CD4-positive, CD25-positive, alpha-beta regulatory T cell (primary cell): ENCODE data around the gene ZNF746. TPM values are rescaled to one million over a fixed set of nuclear protein-coding genes. Genes with fewer than 3 reads are reported as not detected.
A peak's percentile ranks its signal among the peaks of the same experiment; 100 is the strongest.

Experiments used
- ATAC-seq, 2 donors: fragments of 150-1000 bp; cut with Tn5 transposase; one replicate each; pipeline ENCODE4 v1.10.0; 2021; ENCODE audit warnings: low read depth in 2 of 2, moderate number of reproducible peaks in 2 of 2, moderate library complexity in 1 of 2
- DNase-seq, 3 donors: peaks; one replicate each; pipeline versions ENCODE4 v3.0.0 to v3.0.0-alpha.2; 2012 to 2022; ENCODE audit warnings: mixed read lengths in 1 of 3
- H3K27ac ChIP-seq: one replicate; pipeline ENCODE4 v1.7.0; 2013; ENCODE audit warnings: mild to moderate bottlenecking, low read length; ENCODE audit not compliant: insufficient read depth, poor library complexity, severe bottlenecking
- H3K27me3 ChIP-seq: one replicate; pipeline ENCODE4 v1.7.0; 2013; ENCODE audit warnings: low read length; ENCODE audit not compliant: control insufficient read depth, insufficient read depth
- H3K36me3 ChIP-seq: one replicate; pipeline ENCODE4 v1.7.0; 2013; ENCODE audit warnings: mild to moderate bottlenecking, low read length, moderate library complexity; ENCODE audit not compliant: control insufficient read depth, insufficient read depth
- H3K4me1 ChIP-seq: 2 replicates; pipeline ENCODE4 v1.7.0; 2013; ENCODE audit warnings: mild to moderate bottlenecking, low read length; ENCODE audit not compliant: insufficient read depth, control insufficient read depth, poor library complexity, severe bottlenecking
- H3K4me3 ChIP-seq: one replicate; pipeline ENCODE4 v1.7.0; 2013; ENCODE audit warnings: low read depth, mild to moderate bottlenecking, low read length, moderate library complexity
- H3K9me3 ChIP-seq, 2 experiments: 1 replicate in 1 of 2; 2 replicates in 1 of 2; pipeline ENCODE4 v1.7.0; 2013; ENCODE audit warnings: low read length in 2 of 2, mild to moderate bottlenecking in 1 of 2, moderate library complexity in 1 of 2; ENCODE audit not compliant: control insufficient read depth in 2 of 2
- H3K27ac Mint-ChIP-seq, 3 donors: one replicate each; pipeline ENCODE4 v1.8.0; 2020 to 2022; ENCODE audit warnings: mild to moderate bottlenecking in 3 of 3, mixed read lengths in 3 of 3, moderate library complexity in 2 of 3
- H3K27me3 Mint-ChIP-seq: one replicate; pipeline ENCODE4 v1.8.0; 2022; ENCODE audit warnings: mild to moderate bottlenecking, mixed read lengths
- H3K36me3 Mint-ChIP-seq: one replicate; pipeline ENCODE4 v1.8.0; 2020; ENCODE audit warnings: mixed read lengths
- H3K4me1 Mint-ChIP-seq, 4 donors: one replicate each; pipeline ENCODE4 v1.8.0; 2020 to 2022; ENCODE audit warnings: mixed read lengths in 4 of 4, mild to moderate bottlenecking in 1 of 4
- H3K4me3 Mint-ChIP-seq, 4 donors: one replicate each; pipeline ENCODE4 v1.8.0; 2020 to 2022; ENCODE audit warnings: mild to moderate bottlenecking in 4 of 4, mixed read lengths in 4 of 4, moderate library complexity in 3 of 4
- H3K9me3 Mint-ChIP-seq, 7 donors: one replicate each; pipeline ENCODE4 v1.8.0; 2020 to 2022; ENCODE audit warnings: mixed read lengths in 7 of 7, mild to moderate bottlenecking in 3 of 7, moderate library complexity in 2 of 7
- polyA plus RNA-seq, 4 donors: library from polyadenylated mRNA; unstranded; fragments of 300-500 nt; fragmentation: Illumina TruSeq; gene quantifications; one replicate each; pipeline ENCODE4 v1.2.3, GENCODE V29; 2021
- total RNA-seq: library from RNA; stranded (reverse); gene quantifications from one replicate; pipeline ENCODE4 v1.2.3, GENCODE V29; 2022

ZNF746 gene
- total and polyA plus RNA-seq, 5 donors from 2014 or later: 8.2 to 33.9 (median 10.9) TPM

- ATAC-seq (no peak), DNase-seq (no peak)
- Histone ChIP-seq H3K4me1 (no peaks in the 10 kb centered on the region), H3K27me3 (peaks cover 2% of the 10 kb centered on the region), H3K4me3 (no peak overlapping the region), H3K36me3 (no peaks in the 10 kb centered on the region), H3K9me3 (peaks cover 19 to 29% of the 10 kb centered on the region in 2 experiments), H3K27ac (no peak overlapping the region)
- peaks cover 7% of the 10 kb centered on the region for H3K27me3 Mint-ChIP-seq
- H3K4me1 Mint-ChIP-seq: no peaks in the 10 kb centered on the region
- no peaks in the 10 kb centered on the region for H3K36me3 Mint-ChIP-seq
- no peak overlapping the region for H3K27ac Mint-ChIP-seq
- H3K9me3 Mint-ChIP-seq: peaks cover 3 to 28% (median 15%) of the 10 kb centered on the region in 7 donors
- no peak overlapping the region for H3K4me3 Mint-ChIP-seq
Measured at GRCh38 chr7:149525280-149525679, 27.7 kb upstream of the ZNF746 start.

- Mint-ChIP-seq H3K27ac (no peak overlapping the region), H3K9me3 (peaks cover 4 to 22% (median 10%) of the 10 kb centered on the region in 7 donors), H3K27me3 (peaks cover 11% of the 10 kb centered on the region), H3K4me3 (no peak overlapping the region), H3K4me1 (no peaks in the 10 kb centered on the region), H3K36me3 (no peaks in the 10 kb centered on the region)
- Histone ChIP-seq H3K4me3 (no peak overlapping the region), H3K4me1 (no peaks in the 10 kb centered on the region), H3K27ac (no peak overlapping the region), H3K36me3 (no peaks in the 10 kb centered on the region), H3K9me3 (peaks cover 12 to 20% of the 10 kb centered on the region in 2 experiments), H3K27me3 (peaks cover 2% of the 10 kb centered on the region)
- ATAC-seq: no peak
- no peak for DNase-seq
Measured at GRCh38 chr7:149524394-149524793, 26.8 kb upstream of the ZNF746 start.

GRCh38 chr7:149510248-149510647, 12.6 kb upstream of the ZNF746 start:
- no peak for DNase-seq
- no peak overlapping the region for H3K4me3 ChIP-seq
- ATAC-seq: no peak
- no peaks in the 10 kb centered on the region for H3K4me1 ChIP-seq
- no peaks in the 10 kb centered on the region for H3K27me3 ChIP-seq
- Mint-ChIP-seq H3K4me1 (no peaks in the 10 kb centered on the region), H3K36me3 (peaks cover 4% of the 10 kb centered on the region), H3K27ac (no peak overlapping the region), H3K4me3 (no peak overlapping the region), H3K9me3 (peaks cover 6 to 48% (median 20%) of the 10 kb centered on the region in 7 donors), H3K27me3 (peaks cover 11% of the 10 kb centered on the region)
- no peaks in the 10 kb centered on the region for H3K36me3 ChIP-seq
- no peak overlapping the region for H3K27ac ChIP-seq
- peaks cover 26 to 36% of the 10 kb centered on the region in 2 experiments for H3K9me3 ChIP-seq

- Mint-ChIP-seq H3K4me3 (peak overlapping the region in 1 of 4 donors; percentile 61), H3K36me3 (peaks cover 4% of the 10 kb centered on the region), H3K27ac (no peak overlapping the region), H3K9me3 (peaks cover 6 to 46% (median 19%) of the 10 kb centered on the region in 7 donors), H3K4me1 (no peaks in the 10 kb centered on the region), H3K27me3 (peaks cover 11% of the 10 kb centered on the region)
- no peaks in the 10 kb centered on the region for H3K36me3 ChIP-seq
- H3K27ac ChIP-seq: no peak overlapping the region
- no peaks in the 10 kb centered on the region for H3K4me1 ChIP-seq
- ATAC-seq (no peak), DNase-seq (no peak)
- no peaks in the 10 kb centered on the region for H3K27me3 ChIP-seq
- no peak overlapping the region for H3K4me3 ChIP-seq
- H3K9me3 ChIP-seq: peaks cover 26 to 37% of the 10 kb centered on the region in 2 experiments
Measured at GRCh38 chr7:149509774-149510173, 12.2 kb upstream of the ZNF746 start.

- DNase-seq: no peak
- no peak overlapping the region for H3K27ac ChIP-seq
- H3K36me3 Mint-ChIP-seq: peaks cover 4% of the 10 kb centered on the region
- H3K4me1 Mint-ChIP-seq: peaks cover 0 to 4% (median 0%) of the 10 kb centered on the region in 4 donors
- H3K27me3 ChIP-seq: peaks cover 3% of the 10 kb centered on the region
- H3K9me3 ChIP-seq: peaks cover 22 to 29% of the 10 kb centered on the region in 2 experiments
- no peak overlapping the region for H3K4me3 ChIP-seq
- no peak overlapping the region for H3K4me3 Mint-ChIP-seq
- H3K27ac Mint-ChIP-seq: no peak overlapping the region
- no peaks in the 10 kb centered on the region for H3K36me3 ChIP-seq
- no peak for ATAC-seq
- no peaks in the 10 kb centered on the region for H3K4me1 ChIP-seq
- peaks cover 11% of the 10 kb centered on the region for H3K27me3 Mint-ChIP-seq
- peaks cover 3 to 20% (median 13%) of the 10 kb centered on the region in 7 donors for H3K9me3 Mint-ChIP-seq
Measured at GRCh38 chr7:149505551-149505950, 7.9 kb upstream of the ZNF746 start.

GRCh38 chr7:149501651-149502050, 4.0 kb upstream of the ZNF746 start:
- Histone ChIP-seq H3K27me3 (peaks cover 3% of the 10 kb centered on the region), H3K4me3 (no peak overlapping the region), H3K27ac (no peak overlapping the region), H3K4me1 (peaks cover 10% of the 10 kb centered on the region), H3K36me3 (no peaks in the 10 kb centered on the region), H3K9me3 (peaks cover 4 to 13% of the 10 kb centered on the region in 2 experiments)
- H3K9me3 Mint-ChIP-seq: peaks cover 0 to 7% (median 5%) of the 10 kb centered on the region in 7 donors
- H3K27me3 Mint-ChIP-seq: peaks cover 8% of the 10 kb centered on the region
- H3K4me3 Mint-ChIP-seq: no peak overlapping the region
- no peaks in the 10 kb centered on the region for H3K36me3 Mint-ChIP-seq
- no peak overlapping the region for H3K27ac Mint-ChIP-seq
- no peak for DNase-seq
- ATAC-seq: no peak
- H3K4me1 Mint-ChIP-seq: peaks cover 5 to 12% (median 6%) of the 10 kb centered on the region in 4 donors

- no peak for DNase-seq
- Histone ChIP-seq H3K4me1 (peaks cover 18% of the 10 kb centered on the region), H3K9me3 (peaks cover 0 to 8% of the 10 kb centered on the region in 2 experiments), H3K36me3 (no peaks in the 10 kb centered on the region), H3K27ac (no peak overlapping the region), H3K4me3 (no peak overlapping the region), H3K27me3 (peaks cover 3% of the 10 kb centered on the region)
- H3K27me3 Mint-ChIP-seq: peaks cover 8% of the 10 kb centered on the region
- no peak overlapping the region for H3K27ac Mint-ChIP-seq
- H3K9me3 Mint-ChIP-seq: peaks cover 0 to 7% (median 5%) of the 10 kb centered on the region in 7 donors
- H3K4me1 Mint-ChIP-seq: peaks cover 7 to 20% (median 12%) of the 10 kb centered on the region in 4 donors
- no peak for ATAC-seq
- H3K36me3 Mint-ChIP-seq: no peaks in the 10 kb centered on the region
- H3K4me3 Mint-ChIP-seq: peak overlapping the region in 1 of 4 donors; percentile 68
Measured at GRCh38 chr7:149500910-149501309, 3.3 kb upstream of the ZNF746 start.

- Mint-ChIP-seq H3K9me3 (peaks cover 0 to 7% (median 1%) of the 10 kb centered on the region in 7 donors), H3K4me3 (peak overlapping the region in 3 of 4 donors; percentile 6 to 84 (median 66)), H3K27me3 (peaks cover 8% of the 10 kb centered on the region), H3K27ac (peak overlapping the region in 1 of 3 donors; percentile 23), H3K36me3 (no peaks in the 10 kb centered on the region), H3K4me1 (peaks cover 13 to 27% (median 19%) of the 10 kb centered on the region in 4 donors)
- Histone ChIP-seq H3K4me1 (peaks cover 22% of the 10 kb centered on the region), H3K9me3 (peaks cover 0 to under 1% of the 10 kb centered on the region in 2 experiments), H3K27me3 (peaks cover 3% of the 10 kb centered on the region), H3K4me3 (no peak overlapping the region), H3K27ac (no peak overlapping the region), H3K36me3 (no peaks in the 10 kb centered on the region)
- no peak for ATAC-seq
- peak in 1 of 3 donors; percentile 27 for DNase-seq
Measured at GRCh38 chr7:149500201-149500600, 2.6 kb upstream of the ZNF746 start.
